Gastrocnemius medialis (tissue), 4 donors: ENCODE data around the gene KANTR.

Experiments used
- CTCF ChIP-seq, 5 experiments: fragments of 450-650 bp in 3 of 5; fragments of 200-600 bp in 2 of 5; sonication (generic) in 2 of 5; IDR thresholded peaks in 4 of 5; conservative IDR thresholded peaks in 1 of 5; 1 replicate in 4 of 5; 2 replicates in 1 of 5; pipeline ENCODE4 v1.5.1; 2016 to 2019; ENCODE audit warnings: antibody characterized with exemption in 5 of 5, mild to moderate bottlenecking in 3 of 5, moderate library complexity in 3 of 5
- POLR2A ChIP-seq, 2 donors: fragments of 450-650 bp; IDR thresholded peaks; one replicate each; pipeline ENCODE4 v1.6.1; 2017; ENCODE audit warnings: antibody characterized with exemption in 2 of 2, mild to moderate bottlenecking in 2 of 2, moderate library complexity in 2 of 2

GRCh38 chrX:53093177-53093655 is 726 bp upstream of the KANTR start:
- TF ChIP-seq CTCF (IDR thresholded peaks at IDR 0.05 in 4 of 5, conservative IDR thresholded peaks at IDR 0.05 in 1 of 5) (peak; percentile 18 to 63 (median 58)), POLR2A (IDR thresholded peaks at IDR 0.05) (no peak)
